Lower leg skin (tissue), 3 donors: ENCODE results near the gene SPDYE4.

ENCODE experiments used
- CTCF ChIP-seq, 3 donors: fragments of 450-650 bp; IDR thresholded peaks; one replicate each; pipeline ENCODE4 v1.5.1; 2016; ENCODE audit warnings: antibody characterized with exemption in 3 of 3, mild to moderate bottlenecking in 3 of 3, moderate library complexity in 2 of 3
- POLR2A ChIP-seq, 2 donors: fragments of 450-650 bp; IDR thresholded peaks; one replicate each; pipeline ENCODE4 v1.6.1; 2016 to 2017; ENCODE audit warnings: antibody characterized with exemption in 2 of 2, mild to moderate bottlenecking in 1 of 2, moderate library complexity in 1 of 2

- TF ChIP-seq CTCF (IDR thresholded peaks at IDR 0.05) (no peak), POLR2A (IDR thresholded peaks at IDR 0.05) (no peak)
Observed at GRCh38 chr17:8782176-8782575, 23.8 kb upstream of the SPDYE4 start.
